ENCODE measurements around the gene MFN1. TPM values are rescaled to one million over a fixed set of nuclear protein-coding genes. Genes with fewer than 3 reads are reported as not detected.
A peak's percentile ranks its signal among the peaks of the same experiment; 100 is the strongest.

MFN1 gene
- total and polyA plus RNA-seq, 2 of the 13 experiments (the other 11 are each of a cell fraction or from before 2014, with no cell fraction given): 25.2 to 37.5 TPM

GRCh38 chr3:179322286-179323196 is 25.0 kb upstream of the MFN1 start, which contains the start of gene ZNF639 (continued):
- TF ChIP-seq SKIL (CRISPR knock-in tag; IDR thresholded peaks at IDR 0.05; ENCODE audit: borderline replicate concordance): no peak
- TF ChIP-seq ZC3H4 (CRISPR knock-in tag; IDR thresholded peaks at IDR 0.05; ENCODE audit: borderline replicate concordance): no peak
- TF ChIP-seq KDM4B (CRISPR knock-in tag; IDR thresholded peaks at IDR 0.05): no peak
- peak; percentile 22 for TF ChIP-seq FOSL2 (CRISPR knock-in tag; IDR thresholded peaks at IDR 0.05)
- TF ChIP-seq ATRX (CRISPR knock-in tag; IDR thresholded peaks at IDR 0.05; ENCODE audit: borderline replicate concordance): no peak
- 0 out of 2 replicates have a peak, but pooled peaks have one; percentile 5 for TF ChIP-seq POGZ (CRISPR knock-in tag; IDR thresholded peaks at IDR 0.05)
- no peak for TF ChIP-seq REXO4 (CRISPR knock-in tag; IDR thresholded peaks at IDR 0.05; ENCODE audit: borderline replicate concordance)
- TF ChIP-seq ZNF503 (CRISPR knock-in tag; IDR thresholded peaks at IDR 0.05): no peak; the same call in 1 of the 2 replicates
- TF ChIP-seq HOXA7 (CRISPR knock-in tag; IDR thresholded peaks at IDR 0.05): no peak
- TF ChIP-seq CENPT (CRISPR knock-in tag; IDR thresholded peaks at IDR 0.05; ENCODE audit: low read depth): peak; percentile 78; the same call in 1 of the 2 replicates
- no peak for TF ChIP-seq MLLT10 (CRISPR knock-in tag; IDR thresholded peaks at IDR 0.05)
- TF ChIP-seq AGO2 (optimal IDR thresholded peaks at IDR 0.05; ENCODE audit: low read depth, low read length): no peak
- TF ChIP-seq ZNF784 (CRISPR knock-in tag; IDR thresholded peaks at IDR 0.05; ENCODE audit: borderline replicate concordance): no peak; the same call in 1 of the 2 replicates
- no peak for TF ChIP-seq HMG20A (CRISPR knock-in tag; IDR thresholded peaks at IDR 0.05; ENCODE audit: borderline replicate concordance)
- TF ChIP-seq IKZF5 (CRISPR knock-in tag; IDR thresholded peaks at IDR 0.05): no peak
- no peak for TF ChIP-seq ZNF879 (CRISPR knock-in tag; IDR thresholded peaks at IDR 0.05)
- TF ChIP-seq SIN3A (IDR thresholded peaks at IDR 0.05; ENCODE audit: borderline replicate concordance, low read depth, low read length): peak; percentile 68; the same call in 1 of the 2 replicates
- 0 out of 2 replicates have a peak, but pooled peaks have one; percentile 34 for TF ChIP-seq ZNF317 (CRISPR knock-in tag; IDR thresholded peaks at IDR 0.05)
- peak; percentile 40 for TF ChIP-seq MED8 (CRISPR knock-in tag; IDR thresholded peaks at IDR 0.05; ENCODE audit: insufficient replicate concordance)
- no peak for TF ChIP-seq EHMT2 (IDR thresholded peaks at IDR 0.05; ENCODE audit: borderline replicate concordance, low read depth, low read length)
- no peak for TF ChIP-seq IRF1 (CRISPR knock-in tag; IDR thresholded peaks at IDR 0.05; ENCODE audit: low read depth)
